H54 (cell line): Measurements from ENCODE around the gene GMEB2.

ENCODE experiments used
- DNase-seq: peaks from one replicate; pipeline ENCODE4 v3.0.0; 2011; ENCODE audit warnings: low spot score, mixed read lengths; ENCODE audit not compliant: insufficient read length
- FAIRE-seq: peaks from 3 replicates; lab custom pipeline; 2011; peaks lifted over from hg19 to GRCh38; lab: Jason Lieb, UNC
- POLR2A ChIP-seq: IDR thresholded peaks from 2 replicates; pipeline ENCODE4 v1.6.1; 2011; ENCODE audit warnings: low read depth, mild to moderate bottlenecking, low read length

Gene GMEB2

GRCh38 chr20:63598479-63599395, 28.2 kb downstream of the GMEB2 start:
- no peak for DNase-seq
- no peak for TF ChIP-seq POLR2A
- FAIRE-seq = no peak

GRCh38 chr20:63597651-63598478, 29.0 kb downstream of the GMEB2 start:
- no peak for TF ChIP-seq POLR2A
- DNase-seq (no peak), FAIRE-seq (no peak)

- DNase-seq (no peak), FAIRE-seq (no peak)
- no peak for TF ChIP-seq POLR2A
Observed at GRCh38 chr20:63596423-63596822, 30.5 kb downstream of the GMEB2 start.

- FAIRE-seq (no peak), DNase-seq (no peak)
- no peak for TF ChIP-seq POLR2A
Observed at GRCh38 chr20:63595416-63596127, 31.3 kb downstream of the GMEB2 start.

- no peak for FAIRE-seq
- no peak for TF ChIP-seq POLR2A
- peak; percentile 61 for DNase-seq
Observed at GRCh38 chr20:63594043-63594561, 32.8 kb downstream of the GMEB2 start.

- FAIRE-seq = no peak
- no peak for DNase-seq
- no peak for TF ChIP-seq POLR2A
Observed at GRCh38 chr20:63592661-63593060, 34.2 kb downstream of the GMEB2 start.

GRCh38 chr20:63591786-63592355, 35.0 kb downstream of the GMEB2 start:
- DNase-seq (no peak), FAIRE-seq (no peak)
- TF ChIP-seq POLR2A = no peak

- TF ChIP-seq POLR2A = no peak
- DNase-seq (no peak), FAIRE-seq (no peak)
Observed at GRCh38 chr20:63591147-63591533, 35.8 kb downstream of the GMEB2 start.

GRCh38 chr20:63590218-63591146, 36.4 kb downstream of the GMEB2 start:
- DNase-seq = no peak
- no peak for FAIRE-seq
- TF ChIP-seq POLR2A = no peak

GRCh38 chr20:63589261-63590217, 37.4 kb downstream of the GMEB2 start:
- DNase-seq (no peak), FAIRE-seq (no peak)
- no peak for TF ChIP-seq POLR2A

GRCh38 chr20:63588641-63589041, 38.3 kb downstream of the GMEB2 start:
- DNase-seq = no peak
- no peak for FAIRE-seq
- no peak for TF ChIP-seq POLR2A
